Activated CD8-positive, alpha-beta T cell treated with anti-CD3 and anti-CD28 coated beads, Interleukin-2, amount 10 ng/mL, durations not matched to agents 7 days and 5 days (primary cell): Measurements from ENCODE around the gene KICS2. TPM values are rescaled to one million over a fixed set of nuclear protein-coding genes. Genes with fewer than 3 reads are reported as not detected.

Experiments
- ATAC-seq: fragments of 150-1000 bp; cut with Tn5 transposase; one replicate; pipeline ENCODE4 v1.10.0; 2021; ENCODE audit warnings: moderate library complexity
- CTCF ChIA-PET: fragments of 350-600 bp; sonication (Branson Sonifier 250); formaldehyde crosslinking; loops from one replicate; lab custom pipeline; 2021; ENCODE audit warnings: antibody characterized with exemption; lab: Charles Lee
- POLR2A ChIA-PET: fragments of 350-600 bp; sonication (Branson Sonifier 250); formaldehyde crosslinking; loops from one replicate; lab custom pipeline; 2021; ENCODE audit warnings: antibody characterized with exemption; lab: Charles Lee
- DNase-seq: peaks from one replicate; pipeline ENCODE4 v3.0.0-alpha.2; 2020
- H3K27ac Mint-ChIP-seq: one replicate; pipeline ENCODE4 v1.8.0; 2021; ENCODE audit warnings: mild to moderate bottlenecking, mixed read lengths
- H3K27me3 Mint-ChIP-seq: one replicate; pipeline ENCODE4 v1.8.0; 2021; ENCODE audit warnings: low read depth, mixed read lengths
- H3K36me3 Mint-ChIP-seq: one replicate; pipeline ENCODE4 v1.8.0; 2021; ENCODE audit warnings: low read depth, mixed read lengths
- H3K4me1 Mint-ChIP-seq: one replicate; pipeline ENCODE4 v1.8.0; 2021; ENCODE audit warnings: low read depth, mixed read lengths
- H3K4me3 Mint-ChIP-seq: one replicate; pipeline ENCODE4 v1.8.0; 2021; ENCODE audit warnings: mild to moderate bottlenecking, mixed read lengths
- H3K9me3 Mint-ChIP-seq: one replicate; pipeline ENCODE4 v1.8.0; 2022; ENCODE audit warnings: mixed read lengths; ENCODE audit not compliant: insufficient read depth
- total RNA-seq, 2 experiments: library from RNA; stranded (reverse); gene quantifications; one replicate each; pipeline ENCODE4 v1.2.3, GENCODE V29; 2021

KICS2 gene
- total RNA-seq, 2 experiments from 2014 or later: 7.7 to 9.9 TPM

DNA sequence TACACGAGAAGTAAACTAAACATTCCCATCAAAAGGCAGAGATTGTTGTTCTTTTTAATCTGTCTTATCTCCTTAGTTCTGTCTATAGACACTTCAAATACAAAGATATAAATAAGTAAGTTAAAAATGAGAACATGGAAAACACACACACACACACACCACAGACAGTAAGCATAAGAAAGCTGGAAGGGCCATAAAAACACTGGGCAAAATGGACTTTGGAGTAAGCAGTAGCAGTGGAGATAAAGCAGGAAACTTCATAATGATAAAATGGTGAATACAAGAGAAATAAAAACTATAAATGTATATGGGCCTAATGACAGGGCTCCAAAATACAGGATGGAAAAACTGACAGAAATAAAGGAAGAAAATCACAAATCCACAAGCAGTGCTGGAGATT is 32.6 kb downstream of the KICS2 start:
- peaks cover 18% of the 10 kb centered on the region for H3K36me3 Mint-ChIP-seq
- H3K9me3 Mint-ChIP-seq: no peaks in the 10 kb centered on the region
- peaks cover 9% of the 10 kb centered on the region for H3K4me1 Mint-ChIP-seq
- H3K27me3 Mint-ChIP-seq: no peaks in the 10 kb centered on the region
- H3K4me3 Mint-ChIP-seq: no peak overlapping the region
- ATAC-seq (no peak), DNase-seq (no peak)
- ChIA-PET CTCF (no interaction called here), POLR2A (no interaction called here)
- no peak overlapping the region for H3K27ac Mint-ChIP-seq

DNA sequence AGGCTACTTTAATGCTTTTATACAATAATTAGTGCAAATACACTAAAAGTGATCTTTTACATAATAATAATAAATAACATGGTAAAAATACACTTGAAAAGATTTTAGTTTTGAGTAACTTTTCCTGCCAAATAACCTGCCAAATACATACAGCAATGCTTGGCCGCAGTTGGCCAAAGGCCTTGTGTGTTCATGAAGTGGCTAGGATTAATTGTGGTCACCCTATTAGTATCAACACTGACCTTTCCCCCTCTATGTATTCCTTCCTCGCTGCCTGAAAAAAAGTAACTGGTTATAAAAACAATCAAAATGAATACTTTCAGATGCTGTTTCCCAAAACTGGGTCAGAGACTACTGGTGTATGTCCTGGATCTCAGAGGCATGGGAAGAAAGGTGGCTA is 34.3 kb downstream of the KICS2 start:
- peaks cover 6% of the 10 kb centered on the region for H3K36me3 Mint-ChIP-seq
- H3K4me3 Mint-ChIP-seq: no peak overlapping the region
- H3K27ac Mint-ChIP-seq: no peak overlapping the region
- ChIA-PET POLR2A (no interaction called here), CTCF (no interaction called here)
- ATAC-seq (no peak), DNase-seq (no peak)
- H3K4me1 Mint-ChIP-seq: peaks cover 3% of the 10 kb centered on the region
- H3K9me3 Mint-ChIP-seq: no peaks in the 10 kb centered on the region
- H3K27me3 Mint-ChIP-seq: no peaks in the 10 kb centered on the region

DNA sequence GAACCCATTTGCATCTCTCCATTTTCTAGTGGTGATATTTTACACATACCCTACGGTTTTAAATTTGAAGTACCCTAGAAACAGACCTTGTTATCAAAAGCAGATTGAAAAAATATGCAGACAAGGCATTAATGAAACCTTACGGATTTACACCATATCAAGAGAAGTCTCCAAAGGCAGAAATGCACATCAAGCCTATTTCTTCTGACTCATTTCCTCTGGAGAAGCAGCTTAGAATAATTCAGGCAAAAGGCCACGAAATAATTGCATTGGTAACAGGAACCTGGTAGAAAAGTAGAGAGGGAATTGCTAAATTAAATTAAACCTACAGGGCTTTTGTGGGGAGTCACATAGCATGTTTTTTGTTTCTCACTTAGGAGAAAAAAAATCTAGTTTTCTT is 34.7 kb downstream of the KICS2 start:
- Mint-ChIP-seq H3K9me3 (no peaks in the 10 kb centered on the region), H3K27me3 (no peaks in the 10 kb centered on the region), H3K27ac (no peak overlapping the region), H3K36me3 (peaks cover 1% of the 10 kb centered on the region), H3K4me1 (no peaks in the 10 kb centered on the region), H3K4me3 (no peak overlapping the region)
- no peak for DNase-seq
- CTCF ChIA-PET: no interaction called here
- POLR2A ChIA-PET: no interaction called here
- ATAC-seq: no peak

DNA sequence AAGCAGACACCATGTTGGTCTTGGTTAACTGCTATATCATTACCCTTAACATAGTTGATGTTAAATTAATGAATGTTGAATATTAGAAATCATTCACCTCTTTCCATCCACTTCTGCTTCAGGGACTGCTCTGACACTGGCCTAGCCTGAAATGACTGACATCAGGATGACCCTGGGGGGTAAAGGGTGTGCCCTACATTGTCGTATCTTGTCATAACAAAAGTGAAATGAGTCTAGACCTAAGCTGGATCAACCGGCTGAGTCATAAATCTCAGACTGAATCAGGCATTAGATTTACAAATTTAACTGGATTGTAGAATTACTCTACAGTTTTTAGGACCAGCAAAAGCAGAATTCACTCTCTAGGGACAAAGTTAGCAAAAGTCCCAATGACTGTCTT is 35.3 kb downstream of the KICS2 start:
- Mint-ChIP-seq H3K9me3 (no peaks in the 10 kb centered on the region), H3K4me1 (no peaks in the 10 kb centered on the region), H3K27ac (no peak overlapping the region), H3K36me3 (no peaks in the 10 kb centered on the region), H3K4me3 (no peak overlapping the region), H3K27me3 (no peaks in the 10 kb centered on the region)
- ATAC-seq (no peak), DNase-seq (no peak)
- CTCF ChIA-PET: no interaction called here
- POLR2A ChIA-PET: no interaction called here

DNA sequence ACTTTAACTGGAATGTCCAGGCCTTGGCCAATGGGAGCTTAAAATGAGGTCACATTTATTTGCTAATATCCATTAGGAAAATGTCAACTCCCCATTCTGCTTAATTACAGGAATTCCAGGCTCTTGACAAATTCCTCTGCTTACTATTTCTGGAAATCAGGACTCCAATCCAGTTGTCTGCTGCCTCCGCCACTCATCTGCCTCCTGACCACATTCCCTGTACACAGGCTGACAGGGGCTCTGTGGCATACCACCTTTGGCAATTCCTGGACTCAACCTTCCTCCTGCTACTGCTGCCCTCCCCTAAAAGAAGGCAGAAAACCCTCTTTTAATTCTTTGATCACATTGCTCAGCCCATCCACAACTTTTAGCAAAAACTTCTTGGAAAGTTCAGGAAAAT is 37.9 kb downstream of the KICS2 start:
- ChIA-PET CTCF (no interaction called here), POLR2A (no interaction called here)
- H3K9me3 Mint-ChIP-seq: no peaks in the 10 kb centered on the region

DNA sequence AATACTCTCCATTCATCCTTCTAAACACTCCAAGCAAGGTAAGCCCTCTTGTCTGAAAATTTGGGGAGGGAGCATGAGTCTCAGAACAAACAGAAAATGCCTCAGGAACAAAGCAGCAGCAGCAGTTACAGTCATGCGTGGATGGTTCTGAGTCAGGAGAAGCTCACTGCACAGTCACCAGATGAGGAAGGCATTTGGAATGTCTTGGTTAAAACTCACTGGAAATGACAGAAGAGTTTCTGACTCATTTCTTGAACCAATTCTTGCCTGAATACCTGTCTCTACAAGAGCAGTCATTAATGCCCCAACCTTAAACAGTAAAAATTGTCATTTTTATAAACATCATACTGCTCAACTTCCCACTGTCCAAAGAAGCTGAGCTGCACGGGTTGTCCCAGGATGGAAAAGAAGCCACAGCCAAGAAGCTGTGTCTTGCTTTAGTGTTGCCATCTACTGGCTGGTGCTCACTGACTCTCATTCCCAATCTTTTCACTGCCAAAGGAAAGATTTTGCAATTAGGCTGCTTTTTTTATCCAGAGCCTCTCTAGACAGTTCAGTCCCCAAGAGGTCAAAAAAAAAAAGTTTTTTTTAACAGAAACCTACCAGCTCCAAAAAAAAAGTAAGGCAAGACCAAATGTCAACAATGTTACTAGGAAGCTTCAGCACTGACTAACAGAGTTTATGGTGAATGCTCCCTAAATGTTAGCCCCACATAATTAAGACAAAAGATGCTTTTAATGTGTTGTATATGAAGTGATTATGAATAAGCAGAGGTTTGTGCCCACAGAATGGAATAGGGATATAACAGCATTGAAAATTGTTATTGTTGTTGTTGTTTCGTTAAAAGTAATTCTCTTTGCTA is 40.4 kb downstream of the KICS2 start:
- H3K27me3 Mint-ChIP-seq: no peaks in the 10 kb centered on the region
- no peaks in the 10 kb centered on the region for H3K9me3 Mint-ChIP-seq
- DNase-seq: no peak
- H3K27ac Mint-ChIP-seq: no peak overlapping the region
- no peak for ATAC-seq
- H3K4me1 Mint-ChIP-seq: no peaks in the 10 kb centered on the region
- no peak overlapping the region for H3K4me3 Mint-ChIP-seq
- CTCF ChIA-PET: interaction anchor here (0.6 kb wide), 1 partner anchor 40 kb away, joined by 3 read pairs; no protein-coding TSS in a partner anchor
- POLR2A ChIA-PET: interaction anchor here (0.6 kb wide), 1 partner anchor 98 kb away, joined by 3 read pairs; no protein-coding TSS in a partner anchor
- no peaks in the 10 kb centered on the region for H3K36me3 Mint-ChIP-seq

More for the DNA sequence above, 37.9 kb downstream of the KICS2 start:
- H3K4me3 Mint-ChIP-seq: no peak overlapping the region
- no peaks in the 10 kb centered on the region for H3K36me3 Mint-ChIP-seq
- H3K27me3 Mint-ChIP-seq: no peaks in the 10 kb centered on the region
- ATAC-seq: no peak
- H3K4me1 Mint-ChIP-seq: no peaks in the 10 kb centered on the region
- DNase-seq: no peak
- H3K27ac Mint-ChIP-seq: no peak overlapping the region

DNA sequence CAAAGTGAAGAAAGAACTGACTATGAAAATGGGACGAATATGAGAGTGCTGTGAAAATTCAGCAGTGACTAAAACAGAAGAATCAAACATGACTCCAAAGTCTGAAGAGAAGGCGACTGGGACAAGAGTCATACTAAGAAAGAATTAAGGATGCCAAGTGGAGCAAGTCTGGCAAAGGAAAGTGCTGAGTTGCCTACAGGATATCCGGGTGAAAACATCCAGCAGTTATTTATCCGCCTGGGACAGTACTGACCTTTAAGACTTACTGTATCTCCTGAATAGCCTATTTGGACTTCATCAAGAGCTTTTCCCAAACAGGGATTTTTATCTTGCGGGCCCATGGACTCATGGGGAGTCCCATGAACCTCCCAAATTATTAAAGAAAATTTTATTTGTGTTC is 41.1 kb downstream of the KICS2 start:
- Mint-ChIP-seq H3K9me3 (no peaks in the 10 kb centered on the region), H3K27ac (no peak overlapping the region), H3K27me3 (no peaks in the 10 kb centered on the region), H3K36me3 (no peaks in the 10 kb centered on the region), H3K4me1 (no peaks in the 10 kb centered on the region), H3K4me3 (no peak overlapping the region)
- POLR2A ChIA-PET: no interaction called here
- ATAC-seq (no peak), DNase-seq (no peak)
- CTCF ChIA-PET: no interaction called here

DNA sequence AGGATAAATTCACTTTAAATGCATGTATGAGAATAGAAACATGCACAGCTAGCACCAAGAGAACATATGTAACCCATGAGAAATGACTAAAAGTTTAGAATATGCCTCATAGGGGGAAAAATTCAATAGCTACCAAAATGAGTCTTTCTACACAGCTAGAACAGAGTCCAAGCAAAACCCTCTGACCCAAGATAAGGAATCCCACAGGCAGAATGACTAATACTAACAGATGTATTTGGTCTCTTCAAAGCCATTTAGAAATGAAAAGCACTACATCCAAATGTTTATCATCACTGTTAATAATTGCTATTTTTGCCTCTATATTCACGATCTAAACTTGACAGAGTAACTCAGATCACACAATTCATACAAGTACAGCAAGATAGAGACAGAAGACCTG is 44.0 kb downstream of the KICS2 start:
- ATAC-seq (no peak), DNase-seq (no peak)
- Mint-ChIP-seq H3K36me3 (no peaks in the 10 kb centered on the region), H3K27me3 (no peaks in the 10 kb centered on the region), H3K27ac (no peak overlapping the region), H3K9me3 (no peaks in the 10 kb centered on the region), H3K4me1 (no peaks in the 10 kb centered on the region), H3K4me3 (no peak overlapping the region)
- ChIA-PET POLR2A (no interaction called here), CTCF (no interaction called here)

DNA sequence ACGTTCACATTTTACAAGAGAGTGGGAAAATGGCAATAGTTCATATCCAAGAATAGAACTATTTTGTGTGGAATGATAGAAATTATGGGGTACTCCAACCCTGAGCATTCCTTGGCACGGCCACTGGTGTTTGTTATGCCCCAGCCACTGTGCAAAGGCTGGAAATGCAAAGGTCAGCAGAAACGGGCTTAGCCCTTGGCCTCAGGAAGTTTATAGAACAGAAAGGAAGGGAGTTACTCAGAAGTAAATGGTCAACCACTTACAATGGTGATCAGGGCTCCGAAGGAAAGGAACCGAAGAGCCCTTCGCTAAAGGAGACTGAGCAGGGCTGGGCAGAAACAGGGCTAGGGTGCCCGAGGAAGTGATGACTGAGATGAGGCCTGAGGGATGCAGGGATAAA is 45.1 kb downstream of the KICS2 start:
- DNase-seq (no peak), ATAC-seq (no peak)
- H3K27me3 Mint-ChIP-seq: no peaks in the 10 kb centered on the region
- CTCF ChIA-PET: no interaction called here
- H3K9me3 Mint-ChIP-seq: no peaks in the 10 kb centered on the region
- no peaks in the 10 kb centered on the region for H3K36me3 Mint-ChIP-seq
- no peak overlapping the region for H3K27ac Mint-ChIP-seq
- POLR2A ChIA-PET: no interaction called here
- no peaks in the 10 kb centered on the region for H3K4me1 Mint-ChIP-seq
- H3K4me3 Mint-ChIP-seq: no peak overlapping the region

DNA sequence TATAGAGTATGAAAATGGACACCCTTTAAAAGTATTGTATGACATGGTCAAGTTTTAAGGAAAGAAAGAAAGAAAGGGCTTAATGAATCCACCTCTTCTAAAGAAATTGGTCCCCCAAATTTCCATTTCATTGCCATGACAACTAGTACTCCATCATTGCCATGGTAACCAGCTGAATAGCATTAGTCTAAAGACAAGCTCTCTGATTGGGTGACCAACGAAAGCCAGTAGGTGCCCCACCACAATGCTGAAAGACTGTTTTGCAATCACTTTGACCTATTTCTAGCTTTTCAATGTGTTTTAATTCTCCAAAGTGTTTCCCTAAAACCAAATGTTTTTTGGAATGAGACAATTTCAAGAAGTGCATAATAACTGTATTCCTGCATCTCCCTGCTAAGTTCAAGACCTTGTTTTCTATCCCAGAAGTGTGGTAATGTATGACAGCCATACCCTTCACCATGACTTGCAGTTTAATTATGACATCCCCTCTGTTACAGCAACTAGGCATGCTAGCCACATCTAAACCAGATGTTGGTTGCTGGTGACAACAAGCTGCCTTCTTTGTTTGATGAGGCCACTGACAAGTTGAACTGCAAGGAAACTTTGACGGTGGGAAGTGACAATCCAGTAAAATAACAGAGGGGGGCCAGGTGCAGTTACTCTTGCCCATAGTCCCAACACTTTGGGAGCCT is 46.7 kb downstream of the KICS2 start:
- CTCF ChIA-PET: interaction anchor here (0.8 to 1.9 kb wide), 2 partner anchors 9 to 279 kb away, joined by 3 to 4 read pairs; no protein-coding TSS in a partner anchor
- DNase-seq: no peak
- no peak for ATAC-seq
- Mint-ChIP-seq H3K4me3 (no peak overlapping the region), H3K9me3 (no peaks in the 10 kb centered on the region), H3K27ac (no peak overlapping the region), H3K36me3 (no peaks in the 10 kb centered on the region), H3K4me1 (no peaks in the 10 kb centered on the region), H3K27me3 (no peaks in the 10 kb centered on the region)
- POLR2A ChIA-PET: no interaction called here

DNA sequence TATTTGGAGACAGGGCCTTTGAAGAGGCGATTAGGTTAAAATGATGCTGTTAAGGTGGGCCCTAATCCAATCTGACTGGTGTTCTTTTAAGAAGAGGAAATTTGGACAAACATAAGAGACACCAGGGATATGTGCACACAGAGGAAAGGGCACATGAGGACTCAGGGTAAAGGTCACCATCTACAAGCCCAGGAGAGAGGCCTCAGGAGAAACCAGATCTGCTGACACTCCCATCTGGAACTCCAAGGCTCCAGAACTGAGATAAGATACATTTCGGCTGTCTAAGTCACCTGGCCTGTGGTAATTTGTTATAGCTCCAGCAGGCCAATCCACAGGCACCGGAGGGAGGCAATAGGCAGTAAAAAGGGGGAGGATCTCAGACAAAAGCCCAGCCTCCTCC is 48.6 kb downstream of the KICS2 start:
- ATAC-seq: no peak
- DNase-seq: no peak
- POLR2A ChIA-PET: no interaction called here
- CTCF ChIA-PET: no interaction called here
- no peaks in the 10 kb centered on the region for H3K9me3 Mint-ChIP-seq
- H3K4me3 Mint-ChIP-seq: no peak overlapping the region
- no peaks in the 10 kb centered on the region for H3K27me3 Mint-ChIP-seq
- H3K4me1 Mint-ChIP-seq: no peaks in the 10 kb centered on the region
- H3K36me3 Mint-ChIP-seq: no peaks in the 10 kb centered on the region
- no peak overlapping the region for H3K27ac Mint-ChIP-seq
